GM23338 (cell line): ENCODE measurements around the gene DGCR8.

Experiments used
- CREB1 ChIP-seq: fragments of 250-450 bp; sonication (Bioruptor Pico); IDR thresholded peaks from 2 replicates; pipeline ENCODE4 v1.5.0; 2020; ENCODE audit warnings: low read depth, mild to moderate bottlenecking, moderate library complexity
- CTCF ChIP-seq, 2 experiments: fragments of 200-600 bp in 1 of 2; sonication (generic) in 1 of 2; conservative IDR thresholded peaks; 2 replicates each; pipeline versions ENCODE4 v1.5.1 to v1.6.1; 2016 to 2017; ENCODE audit warnings: antibody characterized with exemption in 2 of 2, low read depth in 2 of 2, mild to moderate bottlenecking in 2 of 2, moderate library complexity in 1 of 2
- ETS1 ChIP-seq: IDR thresholded peaks from 2 replicates; pipeline ENCODE4 v1.6.1; 2016; ENCODE audit warnings: antibody characterized with exemption
- EZH2 ChIP-seq: fragments of 200-600 bp; sonication (generic); IDR thresholded peaks from one replicate; pipeline ENCODE4 v1.8.0; 2017; ENCODE audit warnings: antibody characterized with exemption, mild to moderate bottlenecking, low read depth; ENCODE audit not compliant: unreplicated experiment
- EZH2phosphoT487 ChIP-seq: fragments of 200-600 bp; sonication (generic); IDR thresholded peaks from one replicate; pipeline ENCODE4 v1.8.1; 2018; ENCODE audit warnings: antibody characterized with exemption; ENCODE audit not compliant: unreplicated experiment
- JUNB ChIP-seq: IDR thresholded peaks from one replicate; pipeline ENCODE4 v1.6.1; 2016; ENCODE audit warnings: antibody characterized with exemption; ENCODE audit not compliant: unreplicated experiment
- NANOG ChIP-seq: IDR thresholded peaks from 2 replicates; pipeline ENCODE4 v1.6.1; 2016; ENCODE audit warnings: antibody characterized with exemption, borderline replicate concordance
- POLR2AphosphoS5 ChIP-seq: IDR thresholded peaks from 2 replicates; pipeline ENCODE4 v1.6.1; 2016; ENCODE audit warnings: antibody characterized with exemption, low read depth
- REST ChIP-seq: IDR thresholded peaks from one replicate; pipeline ENCODE4 v1.6.1; 2018; ENCODE audit warnings: antibody characterized with exemption; ENCODE audit not compliant: unreplicated experiment
- STAT1 ChIP-seq: IDR thresholded peaks from one replicate; pipeline ENCODE4 v1.6.1; 2016; ENCODE audit warnings: antibody characterized with exemption; ENCODE audit not compliant: unreplicated experiment
- ZNF114 ChIP-seq: fragments of 250-450 bp; sonication (Bioruptor Pico); IDR thresholded peaks from 2 replicates; pipeline ENCODE4 v1.5.0; 2020; ENCODE audit warnings: mild to moderate bottlenecking, moderate library complexity
- ZNF331 ChIP-seq: fragments of 250-450 bp; sonication (Bioruptor Pico); IDR thresholded peaks from 2 replicates; pipeline ENCODE4 v1.5.0; 2020; ENCODE audit warnings: low read depth, mild to moderate bottlenecking, moderate library complexity
- ZNF462 ChIP-seq: fragments of 250-450 bp; sonication (Bioruptor Pico); IDR thresholded peaks from 2 replicates; pipeline ENCODE4 v1.5.0; 2020; ENCODE audit warnings: mild to moderate bottlenecking, moderate library complexity

- no peak for TF ChIP-seq CTCF (conservative IDR thresholded peaks at IDR 0.05; ENCODE audit: low read depth in 2 of 2)
- TF ChIP-seq EZH2, result no peak
- no peak for TF ChIP-seq POLR2AphosphoS5
- no peak for TF ChIP-seq EZH2phosphoT487
- TF ChIP-seq ZNF462 (CRISPR knock-in tag), result no peak
- no peak for TF ChIP-seq CREB1 (CRISPR knock-in tag)
- TF ChIP-seq ETS1, result no peak
- no peak for TF ChIP-seq REST
- TF ChIP-seq ZNF114 (CRISPR knock-in tag), result no peak
- no peak for TF ChIP-seq ZNF331
- no peak for TF ChIP-seq JUNB
- TF ChIP-seq STAT1, result no peak
- TF ChIP-seq NANOG, result no peak
Measured at GRCh38 chr22:20039683-20040325, 40.2 kb upstream of the DGCR8 start.
